ENCODE results near the gene SIAH2.

SIAH2 gene

DNA sequence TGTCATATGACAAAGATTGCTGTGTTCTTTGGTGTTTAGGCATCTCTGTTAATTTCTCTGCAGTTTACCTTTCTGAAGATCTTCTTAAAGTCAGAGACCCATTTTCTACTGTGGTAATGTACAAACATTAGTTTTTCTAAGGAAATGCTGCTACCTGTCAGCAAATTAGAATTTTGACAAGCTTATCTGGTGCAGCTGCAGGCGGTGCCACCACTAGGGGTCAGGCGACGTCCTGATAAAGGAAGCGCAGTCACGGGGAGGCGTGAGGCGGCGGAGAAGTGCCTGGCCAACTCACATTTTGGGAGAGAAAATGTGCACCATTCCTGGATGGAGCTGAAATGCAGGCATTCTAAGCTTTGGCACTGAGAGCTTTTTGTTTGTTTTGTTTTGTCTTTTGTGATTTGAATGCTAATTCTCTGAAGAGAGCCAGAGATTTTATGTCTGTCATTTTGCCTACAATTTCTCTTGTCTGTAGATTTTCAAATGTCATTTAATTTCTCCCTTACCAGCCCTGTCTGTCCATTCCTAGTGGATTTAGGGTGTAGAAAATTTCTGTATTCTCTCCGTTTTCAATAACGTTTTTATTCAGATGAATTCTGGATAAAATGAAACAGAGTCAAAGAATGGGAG is 24.9 kb upstream of the SIAH2 start:
- TF ChIP-seq, protein P1, sequence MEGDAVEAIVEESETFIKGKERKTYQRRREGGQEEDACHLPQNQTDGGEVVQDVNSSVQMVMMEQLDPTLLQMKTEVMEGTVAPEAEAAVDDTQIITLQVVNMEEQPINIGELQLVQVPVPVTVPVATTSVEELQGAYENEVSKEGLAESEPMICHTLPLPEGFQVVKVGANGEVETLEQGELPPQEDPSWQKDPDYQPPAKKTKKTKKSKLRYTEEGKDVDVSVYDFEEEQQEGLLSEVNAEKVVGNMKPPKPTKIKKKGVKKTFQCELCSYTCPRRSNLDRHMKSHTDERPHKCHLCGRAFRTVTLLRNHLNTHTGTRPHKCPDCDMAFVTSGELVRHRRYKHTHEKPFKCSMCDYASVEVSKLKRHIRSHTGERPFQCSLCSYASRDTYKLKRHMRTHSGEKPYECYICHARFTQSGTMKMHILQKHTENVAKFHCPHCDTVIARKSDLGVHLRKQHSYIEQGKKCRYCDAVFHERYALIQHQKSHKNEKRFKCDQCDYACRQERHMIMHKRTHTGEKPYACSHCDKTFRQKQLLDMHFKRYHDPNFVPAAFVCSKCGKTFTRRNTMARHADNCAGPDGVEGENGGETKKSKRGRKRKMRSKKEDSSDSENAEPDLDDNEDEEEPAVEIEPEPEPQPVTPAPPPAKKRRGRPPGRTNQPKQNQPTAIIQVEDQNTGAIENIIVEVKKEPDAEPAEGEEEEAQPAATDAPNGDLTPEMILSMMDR (IDR thresholded peaks at IDR 0.05; ENCODE audit: borderline replicate concordance, insufficient read depth, low read depth, low read length), result peak; percentile 93
- H3K4me3 ChIP-seq (ENCODE audit: low read depth, low read length), result no peak overlapping the region

DNA sequence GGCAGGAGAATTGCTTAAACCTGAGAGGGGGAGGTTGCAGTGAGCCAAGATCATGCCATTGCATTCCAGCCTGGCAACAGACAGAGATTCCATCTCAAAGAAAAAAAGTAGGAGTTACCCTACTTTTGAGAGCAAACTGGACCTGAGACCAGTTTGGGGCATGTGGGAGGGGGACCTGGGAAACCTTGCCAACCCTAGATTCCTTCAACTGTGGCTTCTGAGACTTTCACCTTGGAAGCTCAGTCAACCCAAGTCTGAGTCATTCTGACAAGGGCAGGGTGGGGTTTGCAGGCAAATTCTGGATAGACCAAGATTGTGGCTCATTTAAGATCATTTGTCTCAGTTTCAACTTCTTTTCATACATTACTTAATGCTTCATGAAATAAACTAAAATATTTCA is 23.8 kb upstream of the SIAH2 start:
- H3K4me3 ChIP-seq (ENCODE audit: low read depth, low read length), result no peak overlapping the region
- TF ChIP-seq, protein P1 (IDR thresholded peaks at IDR 0.05; ENCODE audit: borderline replicate concordance, insufficient read depth, low read depth, low read length), result no peak

DNA sequence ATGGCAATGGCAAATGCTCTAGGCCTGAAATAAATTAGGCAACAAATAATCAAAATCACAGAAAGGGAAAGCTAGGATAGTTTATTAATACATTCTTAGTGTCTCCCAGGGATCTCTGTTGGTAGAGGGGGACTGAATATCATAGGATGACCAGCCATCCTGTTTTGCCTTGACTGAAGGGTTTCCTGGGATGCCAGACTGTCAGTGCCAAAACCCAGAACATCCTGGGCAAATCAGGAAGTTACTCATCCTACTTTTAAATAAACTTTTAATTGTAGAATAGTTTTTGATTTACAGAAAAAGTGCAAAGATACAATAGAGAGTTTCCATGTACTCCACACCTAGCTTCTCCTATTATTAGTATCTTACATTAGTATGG is 21.8 kb upstream of the SIAH2 start:
- no peak overlapping the region for H3K4me3 ChIP-seq (ENCODE audit: low read depth, low read length)
- TF ChIP-seq, protein P1 (IDR thresholded peaks at IDR 0.05; ENCODE audit: borderline replicate concordance, insufficient read depth, low read depth, low read length), result no peak

DNA sequence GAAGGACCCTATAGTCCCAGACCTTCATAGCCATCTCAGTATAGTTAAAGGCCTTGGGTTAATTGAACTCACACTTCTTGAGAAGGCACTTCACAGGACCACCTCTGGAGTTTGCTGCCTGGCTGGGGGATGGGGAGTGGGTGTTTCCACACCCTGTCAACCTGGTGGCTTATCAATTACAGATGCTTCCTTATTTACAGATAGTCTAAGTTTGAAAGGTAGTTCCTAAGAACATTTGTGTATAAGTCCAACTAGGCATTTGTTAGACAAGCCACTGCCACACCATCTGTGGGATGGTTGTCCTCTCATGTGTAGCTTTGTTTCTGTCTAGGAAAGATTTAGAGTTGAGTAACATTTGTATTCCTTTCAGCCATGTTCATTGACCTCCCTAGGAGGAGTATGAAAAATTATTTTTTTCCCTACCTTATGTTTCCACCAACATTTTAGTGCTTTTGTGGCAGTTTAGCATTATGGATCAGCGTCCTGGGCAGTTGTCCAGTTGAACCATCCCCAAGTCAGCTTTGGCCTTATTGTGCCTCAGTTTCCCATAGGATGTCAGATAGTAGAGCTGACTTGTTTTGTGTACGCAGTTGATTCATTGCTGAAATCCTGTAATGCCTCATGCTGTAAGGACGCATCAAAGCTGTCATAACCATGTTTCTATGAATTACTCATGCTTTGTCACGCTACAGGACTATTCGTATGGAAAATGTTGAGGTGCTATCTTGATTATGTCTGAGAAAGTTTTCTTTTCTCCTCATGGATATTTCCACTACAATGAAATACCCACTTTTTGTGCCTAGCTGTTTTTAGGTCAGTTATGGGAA is 21.2 kb upstream of the SIAH2 start:
- H3K4me3 ChIP-seq (ENCODE audit: low read depth, low read length), result no peak overlapping the region
- TF ChIP-seq, protein P1 (IDR thresholded peaks at IDR 0.05; ENCODE audit: borderline replicate concordance, insufficient read depth, low read depth, low read length), result no peak

DNA sequence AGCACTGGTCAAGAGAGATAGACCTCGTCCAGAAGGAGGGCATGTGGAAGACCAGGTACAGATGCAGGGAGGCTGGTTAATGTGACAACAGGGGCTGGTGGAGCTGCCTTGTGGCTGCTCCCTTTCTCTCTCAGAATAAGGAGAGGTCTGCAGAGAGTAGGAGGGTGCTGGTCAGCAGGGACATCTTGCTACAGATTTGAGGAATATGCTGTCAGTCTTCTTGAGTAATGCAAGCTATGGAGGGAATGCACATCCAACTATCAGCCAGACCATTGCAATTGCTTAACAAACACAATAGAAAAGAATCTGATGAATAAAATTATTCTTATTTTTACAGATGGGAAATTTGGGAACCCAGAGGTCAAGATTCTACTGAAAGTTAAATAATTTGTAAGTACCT is 20.3 kb upstream of the SIAH2 start:
- no peak overlapping the region for H3K4me3 ChIP-seq (ENCODE audit: low read depth, low read length)
- TF ChIP-seq, protein P1 (IDR thresholded peaks at IDR 0.05; ENCODE audit: borderline replicate concordance, insufficient read depth, low read depth, low read length), result no peak

DNA sequence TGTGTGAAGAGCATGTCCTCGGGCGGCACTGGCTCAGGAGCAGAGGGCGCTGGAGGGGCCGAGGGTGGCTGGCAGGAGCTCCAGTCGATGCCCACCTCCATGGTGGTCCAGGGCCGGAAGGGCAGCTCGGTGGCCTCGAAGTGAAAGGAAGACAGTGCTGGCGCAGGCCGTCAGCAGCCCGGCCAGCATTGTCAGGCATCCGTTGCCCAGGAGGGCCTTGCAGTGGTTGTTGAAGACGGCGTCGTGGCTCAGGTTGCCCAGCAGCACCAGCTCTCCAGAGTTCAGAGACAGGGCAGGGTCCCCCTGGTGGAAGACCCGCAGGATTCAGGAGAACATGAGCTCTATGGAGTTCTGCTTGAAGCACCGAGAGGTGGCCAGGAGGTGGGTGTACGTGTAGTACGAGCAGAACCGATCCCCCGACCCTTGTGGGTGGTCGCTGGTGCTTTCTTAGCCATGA is 16.5 kb upstream of the SIAH2 start:
- H3K4me3 ChIP-seq (ENCODE audit: low read depth, low read length), result no peak overlapping the region
- TF ChIP-seq, protein P1 (IDR thresholded peaks at IDR 0.05; ENCODE audit: borderline replicate concordance, insufficient read depth, low read depth, low read length), result no peak
